ENCODE results near the gene ONECUT1. TPM values are rescaled to one million over a fixed set of nuclear protein-coding genes. Genes with fewer than 3 reads are reported as not detected.

The ONECUT1 gene
- total RNA-seq, 2 experiments from 2014 or later = 0.15 to 0.25 TPM

DNA sequence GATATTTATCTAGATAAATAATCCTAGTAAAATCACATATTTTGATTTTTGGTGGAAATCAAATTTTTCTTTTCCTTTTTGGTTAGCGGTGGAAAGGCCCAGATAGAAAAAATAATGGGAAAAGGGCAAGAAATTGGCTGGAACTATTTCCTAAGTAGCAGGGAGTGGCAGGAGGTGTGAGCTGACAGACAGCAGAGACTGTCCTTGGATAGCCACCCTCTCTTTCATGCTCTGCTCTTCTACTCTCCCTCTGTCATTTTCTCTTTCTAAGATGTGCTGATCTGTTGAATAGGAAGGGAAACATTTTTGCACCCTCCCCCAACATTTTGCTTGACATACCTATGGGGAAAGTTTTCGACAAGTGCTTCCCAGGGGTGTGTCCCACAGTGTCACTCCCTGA is 18.9 kb upstream of the ONECUT1 start:
- no peak for DNase-seq (ENCODE audit: low spot score)
- Histone ChIP-seq H3K79me2 (ENCODE audit: insufficient read depth, low read depth, low read length) (no peaks in the 10 kb centered on the region), H3K4me2 (ENCODE audit: low read length) (no peak overlapping the region), H3K9me3 (ENCODE audit: low read length) (no peaks in the 10 kb centered on the region), H3K4me1 (ENCODE audit: insufficient read depth, low read length, poor library complexity, severe bottlenecking) (peaks cover 5% of the 10 kb centered on the region), H3K9me2 (ENCODE audit: insufficient read depth, low read length) (no peaks in the 10 kb centered on the region), H3K27ac (ENCODE audit: low read depth, low read length, poor library complexity, severe bottlenecking) (no peak overlapping the region), H3K36me3 (ENCODE audit: insufficient read depth, low read length) (no peaks in the 10 kb centered on the region), H4K20me1 (ENCODE audit: insufficient read depth, low read length) (no peaks in the 10 kb centered on the region), H2AFZ (ENCODE audit: low read length) (no peak overlapping the region), H3K4me3 (ENCODE audit: low read depth, low read length, poor library complexity, severe bottlenecking) (no peak overlapping the region)
- ChIA-PET CTCF (ENCODE audit: unreplicated experiment) (no interaction called here), POLR2A (no interaction called here)
- intact Hi-C loops (cut with micrococcal nuclease; ENCODE audit: unreplicated experiment) = no loop called here
- no TSS peak for BruUV-seq (replicated peaks)
- no peak for TF ChIP-seq EZH2phosphoT487 (IDR thresholded peaks at IDR 0.05; ENCODE audit: borderline replicate concordance, low read depth, low read length)
- TF ChIP-seq, protein P1, sequence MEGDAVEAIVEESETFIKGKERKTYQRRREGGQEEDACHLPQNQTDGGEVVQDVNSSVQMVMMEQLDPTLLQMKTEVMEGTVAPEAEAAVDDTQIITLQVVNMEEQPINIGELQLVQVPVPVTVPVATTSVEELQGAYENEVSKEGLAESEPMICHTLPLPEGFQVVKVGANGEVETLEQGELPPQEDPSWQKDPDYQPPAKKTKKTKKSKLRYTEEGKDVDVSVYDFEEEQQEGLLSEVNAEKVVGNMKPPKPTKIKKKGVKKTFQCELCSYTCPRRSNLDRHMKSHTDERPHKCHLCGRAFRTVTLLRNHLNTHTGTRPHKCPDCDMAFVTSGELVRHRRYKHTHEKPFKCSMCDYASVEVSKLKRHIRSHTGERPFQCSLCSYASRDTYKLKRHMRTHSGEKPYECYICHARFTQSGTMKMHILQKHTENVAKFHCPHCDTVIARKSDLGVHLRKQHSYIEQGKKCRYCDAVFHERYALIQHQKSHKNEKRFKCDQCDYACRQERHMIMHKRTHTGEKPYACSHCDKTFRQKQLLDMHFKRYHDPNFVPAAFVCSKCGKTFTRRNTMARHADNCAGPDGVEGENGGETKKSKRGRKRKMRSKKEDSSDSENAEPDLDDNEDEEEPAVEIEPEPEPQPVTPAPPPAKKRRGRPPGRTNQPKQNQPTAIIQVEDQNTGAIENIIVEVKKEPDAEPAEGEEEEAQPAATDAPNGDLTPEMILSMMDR (conservative IDR thresholded peaks at IDR 0.05; ENCODE audit: low read length) = no peak

DNA sequence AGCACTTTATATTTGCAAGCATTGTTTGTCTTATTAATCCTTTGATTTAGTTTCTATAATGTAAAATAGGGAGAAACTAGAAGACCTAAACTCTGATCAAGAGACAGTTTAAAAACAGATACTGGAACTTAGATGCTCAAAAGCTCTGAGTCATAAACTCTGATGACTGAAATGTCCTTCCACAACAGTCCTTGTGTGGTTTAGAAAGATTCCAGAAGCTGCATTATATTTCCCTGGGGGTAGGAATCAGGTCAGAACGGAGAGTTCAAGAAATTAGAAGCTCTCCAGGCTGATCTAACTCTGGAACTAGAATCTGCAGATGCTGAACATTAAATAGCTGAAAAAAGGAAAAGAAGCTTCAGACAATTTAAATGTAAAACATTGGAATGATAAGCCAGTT is 18.3 kb upstream of the ONECUT1 start:
- Histone ChIP-seq H2AFZ (ENCODE audit: low read length) (no peak overlapping the region), H3K4me2 (ENCODE audit: low read length) (no peak overlapping the region), H3K36me3 (ENCODE audit: insufficient read depth, low read length) (no peaks in the 10 kb centered on the region), H3K9me2 (ENCODE audit: insufficient read depth, low read length) (no peaks in the 10 kb centered on the region), H3K27ac (ENCODE audit: low read depth, low read length, poor library complexity, severe bottlenecking) (no peak overlapping the region), H4K20me1 (ENCODE audit: insufficient read depth, low read length) (no peaks in the 10 kb centered on the region), H3K4me1 (ENCODE audit: insufficient read depth, low read length, poor library complexity, severe bottlenecking) (peaks cover 5% of the 10 kb centered on the region), H3K79me2 (ENCODE audit: insufficient read depth, low read depth, low read length) (no peaks in the 10 kb centered on the region), H3K9me3 (ENCODE audit: low read length) (no peaks in the 10 kb centered on the region), H3K4me3 (ENCODE audit: low read depth, low read length, poor library complexity, severe bottlenecking) (no peak overlapping the region)
- ChIA-PET CTCF (ENCODE audit: unreplicated experiment) (no interaction called here), POLR2A (no interaction called here)
- BruUV-seq (replicated peaks) = no TSS peak
- DNase-seq (ENCODE audit: low spot score) = no peak
- TF ChIP-seq, protein P1 (conservative IDR thresholded peaks at IDR 0.05; ENCODE audit: low read length) = no peak
- TF ChIP-seq EZH2phosphoT487 (IDR thresholded peaks at IDR 0.05; ENCODE audit: borderline replicate concordance, low read depth, low read length) = no peak
- intact Hi-C loops (cut with micrococcal nuclease; ENCODE audit: unreplicated experiment) = no loop called here

DNA sequence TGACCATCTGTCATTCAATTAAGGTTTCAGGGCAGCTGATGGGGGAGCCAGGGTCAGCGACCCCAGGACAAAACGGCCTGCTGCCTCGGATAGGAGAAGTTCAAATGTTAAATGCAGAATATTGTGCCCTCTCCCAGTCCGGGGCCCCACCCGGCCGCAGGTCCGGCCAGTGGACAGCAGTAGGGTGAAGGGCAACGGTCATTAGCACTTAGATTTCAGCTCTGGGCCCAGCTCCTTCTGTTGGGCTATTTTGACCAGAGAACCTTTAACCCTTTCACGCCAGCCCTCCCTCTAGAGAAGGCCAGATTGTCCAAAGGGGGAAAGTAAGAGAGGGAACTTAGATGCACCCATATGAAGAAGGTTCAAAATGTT is 16.1 kb upstream of the ONECUT1 start:
- H3K4me2 ChIP-seq (ENCODE audit: low read length) = no peak overlapping the region
- no peaks in the 10 kb centered on the region for H3K9me3 ChIP-seq (ENCODE audit: low read length)
- no peaks in the 10 kb centered on the region for H3K9me2 ChIP-seq (ENCODE audit: insufficient read depth, low read length)
- H3K4me1 ChIP-seq (ENCODE audit: insufficient read depth, low read length, poor library complexity, severe bottlenecking) = peaks cover 5% of the 10 kb centered on the region
- no peak overlapping the region for H3K4me3 ChIP-seq (ENCODE audit: low read depth, low read length, poor library complexity, severe bottlenecking)
- H3K79me2 ChIP-seq (ENCODE audit: insufficient read depth, low read depth, low read length) = no peaks in the 10 kb centered on the region
- intact Hi-C loops (cut with micrococcal nuclease; ENCODE audit: unreplicated experiment) = no loop called here
- no TSS peak for BruUV-seq (replicated peaks)
- no peaks in the 10 kb centered on the region for H3K36me3 ChIP-seq (ENCODE audit: insufficient read depth, low read length)
- H3K27ac ChIP-seq (ENCODE audit: low read depth, low read length, poor library complexity, severe bottlenecking) = no peak overlapping the region
- POLR2A ChIA-PET = no interaction called here
- CTCF ChIA-PET (ENCODE audit: unreplicated experiment) = no interaction called here
- no peak overlapping the region for H2AFZ ChIP-seq (ENCODE audit: low read length)
- TF ChIP-seq, protein P1 (conservative IDR thresholded peaks at IDR 0.05; ENCODE audit: low read length) = no peak
- no peak for TF ChIP-seq EZH2phosphoT487 (IDR thresholded peaks at IDR 0.05; ENCODE audit: borderline replicate concordance, low read depth, low read length)
- H4K20me1 ChIP-seq (ENCODE audit: insufficient read depth, low read length) = no peaks in the 10 kb centered on the region
- DNase-seq (ENCODE audit: low spot score) = no peak

Data from OCI-LY7 (cell line).